Natural killer cell (primary cell): Measurements from ENCODE around the gene RGS18. TPM values are rescaled to one million over a fixed set of nuclear protein-coding genes. Genes with fewer than 3 reads are reported as not detected.

Experiments used
- ATAC-seq, 3 donors: fragments of 150-1000 bp in 2 of 3; fragments of 200-7000 bp in 1 of 3; cut with Tn5 transposase; 1 replicate in 1 of 3; 2 replicates in 2 of 3; pipeline ENCODE4 v1.10.0; 2021; ENCODE audit warnings: mild to moderate bottlenecking in 2 of 3, moderate library complexity in 2 of 3
- DNase-seq, 2 donors: peaks; one replicate each; pipeline versions ENCODE4 v3.0.0 to v3.0.0-alpha.2; 2013 to 2021; ENCODE audit warnings: mixed read lengths in 1 of 2
- H3K27ac ChIP-seq: one replicate; pipeline ENCODE4 v1.5.1; 2013; ENCODE audit warnings: mild to moderate bottlenecking, low read length
- H3K27me3 ChIP-seq: one replicate; pipeline ENCODE4 v1.6.1; 2013; ENCODE audit warnings: low read length; ENCODE audit not compliant: control insufficient read depth, insufficient read depth
- H3K36me3 ChIP-seq: one replicate; pipeline ENCODE4 v1.6.1; 2013; ENCODE audit warnings: low read length; ENCODE audit not compliant: control insufficient read depth, insufficient read depth
- H3K4me1 ChIP-seq: one replicate; pipeline ENCODE4 v1.6.1; 2013; ENCODE audit warnings: low read length; ENCODE audit not compliant: control insufficient read depth, insufficient read depth
- H3K4me3 ChIP-seq: one replicate; pipeline ENCODE4 v1.5.1; 2013; ENCODE audit warnings: low read length
- H3K9me3 ChIP-seq: one replicate; pipeline ENCODE4 v1.6.1; 2013; ENCODE audit warnings: low read length; ENCODE audit not compliant: control insufficient read depth, insufficient read depth
- H3K27ac Mint-ChIP-seq, 2 donors: one replicate each; pipeline ENCODE4 v1.8.0; 2022; ENCODE audit warnings: mild to moderate bottlenecking in 2 of 2, mixed read lengths in 2 of 2, moderate library complexity in 1 of 2
- H3K27me3 Mint-ChIP-seq, 2 donors: one replicate each; pipeline ENCODE4 v1.8.0; 2022; ENCODE audit warnings: low read depth in 2 of 2, mixed read lengths in 2 of 2
- H3K36me3 Mint-ChIP-seq: one replicate; pipeline ENCODE4 v1.8.0; 2022; ENCODE audit warnings: mixed read lengths
- H3K4me1 Mint-ChIP-seq, 2 donors: one replicate each; pipeline ENCODE4 v1.8.0; 2022; ENCODE audit warnings: mixed read lengths in 2 of 2
- H3K4me3 Mint-ChIP-seq: one replicate; pipeline ENCODE4 v1.8.0; 2022; ENCODE audit warnings: mild to moderate bottlenecking, moderate library complexity, mixed read lengths
- H3K9me3 Mint-ChIP-seq, 2 donors: one replicate each; pipeline ENCODE4 v1.8.0; 2022; ENCODE audit warnings: mixed read lengths in 2 of 2
- CTCF ChIP-seq: fragments of 200-600 bp; IDR thresholded peaks from one replicate; pipeline ENCODE4 v1.8.0; 2022; ENCODE audit warnings: antibody characterized with exemption
- WGBS: methylation state at CpG from one replicate; pipeline ENCODE4 v1.1.7; 2013; ENCODE audit warnings: missing lambda C conversion rate; ENCODE audit not compliant: insufficient coverage; 5-methylcytosine and 5-hydroxymethylcytosine counted together
- intact Hi-C: fragments of 100-400 bp; cut with micrococcal nuclease; formaldehyde crosslinking; loops from one replicate; pipeline ENCODE4 v1.14.2; 2022
- total RNA-seq, 4 donors: library from RNA; stranded (reverse); fragments of 120-200 nt in 1 of 4; gene quantifications; one replicate each; pipeline versions ENCODE4 v1.2.3 to v1.2.4, GENCODE V29; 2013 to 2022

RGS18 gene
- total RNA-seq = 10 to 100 TPM in 2 of 3 donors, 1 to 10 TPM in 1; 4.5 to 21.9 (median 17.2) TPM
- total RNA-seq (2013) = 256 TPM

GRCh38 chr1:192158181-192158580 lies at the start of gene RGS18:
Gene RGS18, plus strand, starts transcription at chr1:192158462. Its CDS starts 176 bp downstream, at chr1:192158638.
- WGBS = 5% methylated on average over 2 of the region's 3 CpGs
- peak in 1 of 2 donors; percentile 3 for DNase-seq
- peak within 1 kb of the TSS; percentile 80 for H3K4me3 Mint-ChIP-seq

GRCh38 chr1:192109576-192109975 lies 48.7 kb upstream of the RGS18 start:
- no peaks in the 10 kb centered on the region for H3K36me3 Mint-ChIP-seq
- Histone ChIP-seq H3K27me3 (no peaks in the 10 kb centered on the region), H3K27ac (no peak overlapping the region), H3K9me3 (no peaks in the 10 kb centered on the region), H3K4me1 (no peaks in the 10 kb centered on the region), H3K36me3 (no peaks in the 10 kb centered on the region), H3K4me3 (no peak overlapping the region)
- H3K27me3 Mint-ChIP-seq = no peaks in the 10 kb centered on the region
- no peaks in the 10 kb centered on the region for H3K4me1 Mint-ChIP-seq
- 100% methylated on average over 2 of the region's 2 CpGs for WGBS
- H3K4me3 Mint-ChIP-seq = no peak overlapping the region
- intact Hi-C loops = no loop called here
- DNase-seq = no peak
- ATAC-seq = no peak
- peaks cover 10 to 16% of the 10 kb centered on the region in 2 donors for H3K9me3 Mint-ChIP-seq
- no peak overlapping the region for H3K27ac Mint-ChIP-seq
- no peak for TF ChIP-seq CTCF

More at GRCh38 chr1:192158181-192158580, at the start of gene RGS18:
- intact Hi-C loops = no loop called here
- Histone ChIP-seq H3K27me3 (no peaks in the 10 kb centered on the region), H3K27ac (peak within 1 kb of the TSS; percentile 30), H3K4me3 (peak within 1 kb of the TSS; percentile 21), H3K9me3 (peaks cover 3% of the 10 kb centered on the region), H3K36me3 (no peaks in the 10 kb centered on the region), H3K4me1 (no peaks in the 10 kb centered on the region)
- Mint-ChIP-seq H3K36me3 (no peaks in the 10 kb centered on the region), H3K9me3 (peaks cover 4% of the 10 kb centered on the region in 2 donors), H3K4me1 (peaks cover 0 to 8% of the 10 kb centered on the region in 2 donors), H3K27ac (peak within 1 kb of the TSS; percentile 73 to 75), H3K27me3 (no peaks in the 10 kb centered on the region)
- TF ChIP-seq CTCF = no peak
- ATAC-seq = peak; percentile 40 to 86 (median 57)

- H3K4me1 Mint-ChIP-seq = no peaks in the 10 kb centered on the region
- Histone ChIP-seq H3K36me3 (no peaks in the 10 kb centered on the region), H3K27ac (no peak overlapping the region), H3K9me3 (no peaks in the 10 kb centered on the region), H3K4me1 (no peaks in the 10 kb centered on the region), H3K27me3 (no peaks in the 10 kb centered on the region), H3K4me3 (no peak overlapping the region)
- H3K36me3 Mint-ChIP-seq = no peaks in the 10 kb centered on the region
- peaks cover 19 to 21% of the 10 kb centered on the region in 2 donors for H3K9me3 Mint-ChIP-seq
- WGBS = 97% methylated on average over 3 of the region's 3 CpGs
- intact Hi-C loops = no loop called here
- no peak for ATAC-seq
- TF ChIP-seq CTCF = no peak
- H3K27ac Mint-ChIP-seq = no peak overlapping the region
- H3K4me3 Mint-ChIP-seq = no peak overlapping the region
- no peak for DNase-seq
- H3K27me3 Mint-ChIP-seq = no peaks in the 10 kb centered on the region
These were observed 43.3 kb upstream of the RGS18 start for GRCh38 chr1:192115000-192115399.

- Mint-ChIP-seq H3K9me3 (peaks cover 12 to 15% of the 10 kb centered on the region in 2 donors), H3K27ac (no peak overlapping the region), H3K36me3 (no peaks in the 10 kb centered on the region), H3K4me1 (no peaks in the 10 kb centered on the region), H3K27me3 (no peaks in the 10 kb centered on the region), H3K4me3 (no peak overlapping the region)
- ATAC-seq (no peak), DNase-seq (no peak)
- H3K27me3 ChIP-seq = no peaks in the 10 kb centered on the region
- 71% methylated on average over 2 of the region's 2 CpGs for WGBS
- TF ChIP-seq CTCF = no peak
- H3K36me3 ChIP-seq = no peaks in the 10 kb centered on the region
- no peak overlapping the region for H3K27ac ChIP-seq
- no peaks in the 10 kb centered on the region for H3K4me1 ChIP-seq
- intact Hi-C loops = no loop called here
- no peaks in the 10 kb centered on the region for H3K9me3 ChIP-seq
- no peak overlapping the region for H3K4me3 ChIP-seq
These were observed 39.3 kb upstream of the RGS18 start for GRCh38 chr1:192118881-192119405.
